Measurements from ENCODE around the gene ZNF169.
"Not testable (repeated sequence)": the region's sequence is repeated elsewhere in the genome, so short reads cannot be mapped to it uniquely, and the experiment has no call there.

Gene ZNF169

GRCh38 chr9:94289691-94290090 is 30.6 kb downstream of the ZNF169 start:
- H3K4me3 ChIP-seq (ENCODE audit: low read length): no peak overlapping the region
- no peak for DNase-seq (ENCODE audit: low read depth)
- no peak for TF ChIP-seq CTCF (conservative IDR thresholded peaks at IDR 0.05; ENCODE audit: low read length)

GRCh38 chr9:94298949-94299599 is 40.0 kb downstream of the ZNF169 start:
- no peak for TF ChIP-seq CTCF (conservative IDR thresholded peaks at IDR 0.05; ENCODE audit: low read length)
- H3K4me3 ChIP-seq (ENCODE audit: low read length): no peak overlapping the region
- no peak for DNase-seq (ENCODE audit: low read depth)

DNA sequence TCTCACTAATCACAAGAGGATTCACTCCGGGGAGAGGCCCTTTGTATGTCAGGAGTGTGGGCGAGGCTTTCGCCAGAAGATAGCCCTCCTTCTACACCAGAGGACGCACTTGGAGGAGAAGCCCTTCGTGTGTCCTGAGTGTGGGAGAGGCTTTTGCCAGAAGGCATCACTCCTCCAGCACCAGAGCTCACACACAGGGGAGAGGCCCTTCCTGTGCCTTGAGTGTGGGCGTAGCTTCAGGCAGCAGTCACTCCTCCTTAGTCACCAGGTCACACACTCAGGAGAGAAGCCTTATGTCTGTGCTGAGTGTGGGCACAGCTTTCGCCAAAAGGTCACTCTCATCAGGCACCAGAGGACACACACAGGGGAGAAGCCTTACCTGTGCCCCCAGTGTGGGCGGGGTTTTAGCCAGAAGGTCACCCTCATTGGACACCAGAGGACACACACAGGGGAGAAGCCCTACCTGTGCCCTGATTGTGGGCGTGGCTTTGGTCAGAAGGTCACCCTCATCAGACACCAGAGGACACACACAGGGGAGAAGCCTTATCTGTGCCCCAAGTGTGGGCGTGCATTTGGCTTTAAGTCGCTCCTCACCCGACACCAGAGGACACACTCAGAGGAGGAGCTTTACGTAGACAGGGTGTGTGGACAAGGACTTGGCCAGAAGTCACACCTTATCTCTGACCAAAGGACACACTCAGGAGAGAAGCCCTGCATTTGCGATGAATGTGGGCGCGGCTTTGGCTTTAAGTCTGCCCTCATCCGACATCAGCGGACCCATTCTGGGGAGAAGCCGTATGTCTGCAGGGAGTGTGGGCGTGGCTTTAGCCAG is 41.6 kb downstream of the ZNF169 start:
- TF ChIP-seq CTCF (conservative IDR thresholded peaks at IDR 0.05; ENCODE audit: low read length): no peak
- no peak overlapping the region for H3K4me3 ChIP-seq (ENCODE audit: low read length)
- no peak for DNase-seq (ENCODE audit: low read depth)

DNA sequence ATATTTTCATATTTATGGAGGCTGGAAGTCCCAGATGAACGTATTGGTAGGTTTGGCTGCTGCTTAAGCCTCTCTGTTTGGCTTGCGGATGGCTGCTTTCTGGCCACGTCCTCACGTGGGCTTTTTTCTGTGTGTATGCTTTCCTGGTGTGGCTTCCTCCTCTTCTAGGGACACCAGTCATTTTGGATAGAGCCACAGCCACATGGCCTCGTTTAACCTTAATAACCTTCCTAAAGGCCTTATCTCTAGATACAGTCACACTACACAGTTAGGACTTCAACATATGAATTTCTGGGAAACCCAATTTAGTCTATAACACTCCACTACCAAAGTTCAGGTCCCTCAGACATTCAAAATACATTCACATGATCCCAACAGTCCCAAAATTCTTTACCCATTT is 42.5 kb downstream of the ZNF169 start:
- TF ChIP-seq CTCF (conservative IDR thresholded peaks at IDR 0.05; ENCODE audit: low read length): no peak
- no peak for DNase-seq (ENCODE audit: low read depth)

GRCh38 chr9:94302426-94302825 is 43.3 kb downstream of the ZNF169 start:
- H3K4me3 ChIP-seq (ENCODE audit: low read length): no peak overlapping the region
- DNase-seq (ENCODE audit: low read depth): no peak
- TF ChIP-seq CTCF (conservative IDR thresholded peaks at IDR 0.05; ENCODE audit: low read length): no peak

More for the DNA sequence above, 42.5 kb downstream of the ZNF169 start:
- H3K4me3 ChIP-seq (ENCODE audit: low read length): no peak overlapping the region

DNA sequence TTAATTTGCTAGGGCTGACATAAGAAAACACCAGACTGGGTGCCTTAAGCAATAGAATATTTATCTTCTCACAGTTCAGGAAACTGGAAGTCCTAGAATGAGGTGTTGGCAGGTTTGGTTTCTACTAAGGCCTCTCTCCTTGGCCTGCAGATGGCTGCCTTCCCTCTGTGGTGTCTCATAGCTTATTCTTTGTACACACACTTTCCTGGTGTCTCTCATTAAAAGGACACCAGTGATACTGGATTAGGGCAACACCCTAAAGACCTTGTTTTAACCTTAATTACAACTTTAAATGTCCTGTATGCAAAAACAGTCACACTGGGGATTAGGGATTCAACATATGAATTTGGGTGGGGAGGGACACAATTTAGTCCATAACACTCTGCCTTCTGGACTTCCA is 44.2 kb downstream of the ZNF169 start:
- no peak overlapping the region for H3K4me3 ChIP-seq (ENCODE audit: low read length)
- DNase-seq (ENCODE audit: low read depth): no peak
- no peak for TF ChIP-seq CTCF (conservative IDR thresholded peaks at IDR 0.05; ENCODE audit: low read length)

- H3K4me3 ChIP-seq (ENCODE audit: low read length); DNase-seq (ENCODE audit: low read depth): not testable (repeated sequence)
These were observed 56.2 kb downstream of the ZNF169 start for GRCh38 chr9:94315034-94315984.

DNA sequence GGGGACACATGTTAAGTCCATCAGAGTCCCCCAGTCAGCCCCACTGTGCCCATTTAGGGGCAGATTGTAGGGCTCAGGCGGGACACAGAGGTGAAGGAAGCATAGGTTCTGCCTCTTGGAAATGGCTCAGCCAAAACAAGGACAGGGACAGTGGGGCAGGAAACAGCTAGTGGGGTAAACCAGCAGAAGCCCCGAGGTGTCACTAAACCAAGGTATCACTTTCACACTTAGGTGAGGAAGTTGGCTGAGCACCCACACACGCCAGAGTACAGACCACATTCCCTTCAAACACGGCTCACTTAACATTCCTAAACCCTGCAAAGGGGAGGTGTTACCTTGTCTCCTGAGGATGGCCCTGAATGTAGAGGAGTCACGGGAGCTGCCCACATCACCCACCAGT is 57.1 kb downstream of the ZNF169 start:
- DNase-seq (ENCODE audit: low read depth); H3K4me3 ChIP-seq (ENCODE audit: low read length): not testable (repeated sequence)

DNA sequence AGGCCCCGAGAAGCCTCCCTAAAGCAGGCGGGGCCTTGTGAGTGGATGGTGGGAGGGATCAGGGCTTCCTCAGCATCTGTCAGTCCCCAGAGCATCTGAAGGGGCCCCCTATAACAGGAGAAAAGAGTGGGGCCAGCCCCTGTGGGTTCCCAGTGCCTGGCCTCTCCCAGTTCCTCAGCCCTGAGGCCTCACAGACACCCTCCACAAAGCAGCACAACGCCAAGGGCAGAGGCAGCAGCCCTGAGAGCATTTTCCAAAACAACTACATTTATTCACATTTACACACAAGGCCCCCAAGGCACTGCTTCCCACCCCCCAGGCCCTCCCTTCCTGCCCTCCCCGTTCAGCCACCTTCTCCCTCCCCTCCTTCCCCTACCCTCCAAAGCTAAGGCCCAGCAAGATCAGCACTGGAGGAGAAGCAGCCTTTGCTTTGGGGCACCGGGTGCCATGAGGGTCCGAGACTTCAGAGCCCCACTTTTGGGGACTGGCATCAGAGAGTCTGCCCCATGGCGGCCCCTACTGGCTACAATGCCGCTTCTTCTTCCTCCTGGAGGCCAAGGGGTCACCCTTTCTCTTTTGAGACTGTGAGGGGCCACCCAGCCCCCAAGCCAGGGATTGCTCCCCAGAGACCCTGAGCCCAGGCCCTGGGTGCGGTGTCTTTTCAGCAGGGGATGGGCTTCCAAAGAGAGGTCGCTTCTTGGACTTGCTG is 59.0 kb downstream of the ZNF169 start:
- DNase-seq (ENCODE audit: low read depth); H3K4me3 ChIP-seq (ENCODE audit: low read length): not testable (repeated sequence)

- DNase-seq (ENCODE audit: low read depth); H3K4me3 ChIP-seq (ENCODE audit: low read length): not testable (repeated sequence)
These were observed 63.3 kb downstream of the ZNF169 start for GRCh38 chr9:94322342-94322940.
